PFSK-1 (cell line): ENCODE measurements around the gene ANAPC16.

Experiments used
- POLR2AphosphoS5 ChIP-seq: IDR thresholded peaks from 2 replicates; pipeline ENCODE4 v1.6.1; 2012; ENCODE audit warnings: low read depth, mild to moderate bottlenecking, control low read depth, low read length, moderate library complexity
- SIN3A ChIP-seq: IDR thresholded peaks from 2 replicates; pipeline ENCODE4 v1.6.1; 2012; ENCODE audit warnings: mild to moderate bottlenecking, low read length, moderate library complexity, borderline replicate concordance; ENCODE audit not compliant: insufficient read depth
- TAF1 ChIP-seq: IDR thresholded peaks from 2 replicates; pipeline ENCODE4 v1.6.1; 2012; ENCODE audit warnings: low read length, control low read depth, borderline replicate concordance; ENCODE audit not compliant: insufficient read depth

GRCh38 chr10:72174297-72174662 is 41.5 kb upstream of the ANAPC16 start:
- no peak for TF ChIP-seq TAF1
- TF ChIP-seq POLR2AphosphoS5, result no peak
- no peak for TF ChIP-seq SIN3A
